GM12865 (cell line): ENCODE data around the gene MAPK1IP1L.
"Not testable (repeated sequence)": the region's sequence is repeated elsewhere in the genome, so short reads cannot be mapped to it uniquely, and the experiment has no call there.

ENCODE experiments used
- DNase-seq: peaks from one replicate; pipeline ENCODE4 v3.0.0; 2010; ENCODE audit warnings: low read depth
- H3K4me3 ChIP-seq: 2 replicates; pipeline ENCODE4 v1.5.1; 2011; ENCODE audit warnings: mild to moderate bottlenecking, low read depth, low read length, control low read depth
- CTCF ChIP-seq: IDR thresholded peaks from 2 replicates; pipeline ENCODE4 v1.5.1; 2011; ENCODE audit warnings: low read length, control low read depth, low read depth, inconsistent platforms; ENCODE audit not compliant: insufficient read depth; ENCODE audit errors: missing control alignments

Gene MAPK1IP1L

GRCh38 chr14:55051423-55052268 is at the start of gene MAPK1IP1L:
TSS of gene MAPK1IP1L (plus strand) at chr14:55051647. CDS start at chr14:55061684, 10,037 bp downstream.
- peak; percentile 99 for TF ChIP-seq CTCF

GRCh38 chr14:55005071-55005470 is 46.4 kb upstream of the MAPK1IP1L start:
- no peak for DNase-seq

More at GRCh38 chr14:55051423-55052268, at the start of gene MAPK1IP1L:
- H3K4me3 ChIP-seq, result peak within 1 kb of the TSS; percentile 80
- peak; percentile 96 for DNase-seq

GRCh38 chr14:55015006-55015405 is 36.4 kb upstream of the MAPK1IP1L start:
- DNase-seq, result no peak
- no peak overlapping the region for H3K4me3 ChIP-seq
- TF ChIP-seq CTCF, result no peak

More at GRCh38 chr14:55005071-55005470, 46.4 kb upstream of the MAPK1IP1L start:
- H3K4me3 ChIP-seq, result no peak overlapping the region
- TF ChIP-seq CTCF, result no peak

- TF ChIP-seq CTCF, result no peak
- DNase-seq, result no peak
- no peak overlapping the region for H3K4me3 ChIP-seq
Measured at GRCh38 chr14:55019968-55020554, 31.4 kb upstream of the MAPK1IP1L start.

GRCh38 chr14:55024365-55024764 is 27.1 kb upstream of the MAPK1IP1L start:
- not testable (repeated sequence) for H3K4me3 ChIP-seq, DNase-seq

GRCh38 chr14:55025948-55026347 is 25.5 kb upstream of the MAPK1IP1L start:
- TF ChIP-seq CTCF, result no peak
- DNase-seq, result no peak
- H3K4me3 ChIP-seq, result peak overlapping the region; percentile 81

- no peak for DNase-seq
- peak overlapping the region; percentile 81 for H3K4me3 ChIP-seq
- no peak for TF ChIP-seq CTCF
Measured at GRCh38 chr14:55026441-55026792, 25.0 kb upstream of the MAPK1IP1L start.
